Right lobe of liver (tissue), 6 donors: ENCODE measurements around the gene JMY. TPM values are rescaled to one million over a fixed set of nuclear protein-coding genes. Genes with fewer than 3 reads are reported as not detected.

Source experiments
- ATAC-seq, 4 donors: fragments of 200-7000 bp; cut with Tn5 transposase; one replicate each; pipeline ENCODE4 v1.9.1; 2020; ENCODE audit warnings: mild to moderate bottlenecking in 4 of 4, moderate library complexity in 4 of 4
- DNase-seq, 3 donors: peaks; one replicate each; pipeline ENCODE4 v3.0.0-alpha.2; 2020
- H3K27ac ChIP-seq, 3 donors: fragments of 200-600 bp; one replicate each; pipeline ENCODE4 v1.8.0; 2022
- H3K27me3 ChIP-seq, 2 donors: fragments of 200-600 bp; one replicate each; pipeline ENCODE4 v1.8.0; 2022
- H3K36me3 ChIP-seq, 4 donors: fragments of 200-600 bp; sonication (generic) in 1 of 4; one replicate each; pipeline versions ENCODE4 v1.5.1 to v1.8.0; 2017 to 2022; ENCODE audit warnings: control low read depth in 1 of 4
- H3K4me1 ChIP-seq, 4 donors: fragments of 200-600 bp; sonication (generic) in 1 of 4; one replicate each; pipeline versions ENCODE4 v1.5.1 to v1.8.0; 2017 to 2022; ENCODE audit warnings: control low read depth in 1 of 4
- H3K4me3 ChIP-seq, 3 donors: fragments of 200-600 bp; one replicate each; pipeline ENCODE4 v1.8.0; 2022
- H3K9me3 ChIP-seq, 4 donors: fragments of 200-600 bp; sonication (generic) in 1 of 4; one replicate each; pipeline versions ENCODE4 v1.5.1 to v1.8.0; 2017 to 2022; ENCODE audit warnings: control low read depth in 1 of 4
- POLR2A ChIP-seq: fragments of 450-650 bp; IDR thresholded peaks from one replicate; pipeline ENCODE4 v1.6.1; 2017; ENCODE audit warnings: antibody characterized with exemption, mild to moderate bottlenecking
- WGBS: methylation state at CpG from one replicate; pipeline ENCODE4 v1.1.6; 2018; ENCODE audit warnings: low coverage, low lambda C conversion rate; ENCODE audit not compliant: insufficient coverage; ENCODE audit errors: missing lambda C conversion rate; 5-methylcytosine and 5-hydroxymethylcytosine counted together
- intact Hi-C, 2 donors: fragments of 100-400 bp; cut with DNase I; formaldehyde crosslinking; loops; one replicate each; pipeline versions ENCODE4 v1.11.2 to v1.14.1; 2022
- total RNA-seq, 6 experiments: library from RNA; depleted of rRNA in 2 of 6; stranded (reverse); fragments of >200 nt in 2 of 6; fragmentation: NEBNext Ultra II Directional in 3 of 6; extraction: Animal tissue kit (Norgen Biotek cat#: 25700) in 3 of 6; gene quantifications; one replicate each; pipeline versions ENCODE4 v1.1.0 to v1.2.4, GENCODE V29; 2016 to 2023
- TF ChIP-seq, protein P1 (sequence below), 4 donors: fragments of 200-600 bp in 3 of 4; fragments of 450-650 bp in 1 of 4; IDR thresholded peaks; one replicate each; pipeline versions ENCODE4 v1.5.1 to v1.8.0; 2016 to 2022; ENCODE audit warnings: antibody characterized with exemption in 4 of 4, mild to moderate bottlenecking in 2 of 4
- donor health status: DM: no; HTN: yes; CAD: no.
- donor health status: DM: no; HTN: no; CAD: no.
- donor health status: DM: no; HTN: no; CAD: no.
- donor health status: DM: no; HTN: yes; CAD: no.
- donor health status: DM: no; HTN: yes; CAD: no.

Gene JMY
- total RNA-seq, 6 experiments from 2014 or later = 3.6 to 8.3 (median 6.8) TPM

DNA sequence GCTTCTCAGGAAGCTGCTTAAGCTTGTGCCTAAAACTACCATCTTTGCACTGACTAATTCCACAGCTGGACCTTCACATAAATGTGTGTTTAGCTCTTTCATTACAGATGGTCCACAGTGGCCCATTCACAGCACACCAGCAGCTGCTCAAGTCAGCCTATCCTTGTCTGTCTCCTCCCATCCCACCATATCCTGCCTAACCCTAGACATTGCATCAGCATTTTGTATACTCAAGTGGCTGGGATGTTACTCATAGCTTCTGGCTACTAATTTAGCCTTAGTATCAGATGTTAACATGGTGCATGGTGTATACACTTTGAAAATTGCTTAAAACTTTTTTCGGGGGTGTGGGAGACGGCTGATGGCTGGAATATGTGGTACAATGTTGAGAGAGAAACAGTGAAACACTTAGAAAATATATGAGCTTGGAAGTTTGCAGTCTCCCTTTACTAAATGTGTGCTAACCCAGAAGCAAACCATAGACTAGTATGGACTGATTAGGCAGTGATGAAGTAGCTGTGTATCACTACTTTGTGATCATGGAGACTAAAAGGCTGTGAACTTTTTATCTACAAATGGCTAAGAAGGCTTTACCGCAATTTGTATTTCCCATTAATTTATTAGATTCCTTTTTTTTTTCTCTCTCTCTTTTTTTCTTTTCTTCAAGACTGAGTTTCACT, 83.1 kb downstream of the JMY start:
- TF ChIP-seq, protein P1, sequence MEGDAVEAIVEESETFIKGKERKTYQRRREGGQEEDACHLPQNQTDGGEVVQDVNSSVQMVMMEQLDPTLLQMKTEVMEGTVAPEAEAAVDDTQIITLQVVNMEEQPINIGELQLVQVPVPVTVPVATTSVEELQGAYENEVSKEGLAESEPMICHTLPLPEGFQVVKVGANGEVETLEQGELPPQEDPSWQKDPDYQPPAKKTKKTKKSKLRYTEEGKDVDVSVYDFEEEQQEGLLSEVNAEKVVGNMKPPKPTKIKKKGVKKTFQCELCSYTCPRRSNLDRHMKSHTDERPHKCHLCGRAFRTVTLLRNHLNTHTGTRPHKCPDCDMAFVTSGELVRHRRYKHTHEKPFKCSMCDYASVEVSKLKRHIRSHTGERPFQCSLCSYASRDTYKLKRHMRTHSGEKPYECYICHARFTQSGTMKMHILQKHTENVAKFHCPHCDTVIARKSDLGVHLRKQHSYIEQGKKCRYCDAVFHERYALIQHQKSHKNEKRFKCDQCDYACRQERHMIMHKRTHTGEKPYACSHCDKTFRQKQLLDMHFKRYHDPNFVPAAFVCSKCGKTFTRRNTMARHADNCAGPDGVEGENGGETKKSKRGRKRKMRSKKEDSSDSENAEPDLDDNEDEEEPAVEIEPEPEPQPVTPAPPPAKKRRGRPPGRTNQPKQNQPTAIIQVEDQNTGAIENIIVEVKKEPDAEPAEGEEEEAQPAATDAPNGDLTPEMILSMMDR (IDR thresholded peaks at IDR 0.05) = no peak
- no peak for TF ChIP-seq POLR2A
- no peak for ATAC-seq
- 93% methylated on average over 3 of the region's 3 CpGs for WGBS
- H3K27ac ChIP-seq = no peak overlapping the region
- H3K27me3 ChIP-seq = no peaks in the 10 kb centered on the region
- H3K36me3 ChIP-seq = peaks cover 0 to 27% (median 2%) of the 10 kb centered on the region in 4 donors
- H3K9me3 ChIP-seq = no peaks in the 10 kb centered on the region
- intact Hi-C loops = no loop called here
- no peak overlapping the region for H3K4me3 ChIP-seq
- H3K4me1 ChIP-seq = no peaks in the 10 kb centered on the region
- DNase-seq = no peak

DNA sequence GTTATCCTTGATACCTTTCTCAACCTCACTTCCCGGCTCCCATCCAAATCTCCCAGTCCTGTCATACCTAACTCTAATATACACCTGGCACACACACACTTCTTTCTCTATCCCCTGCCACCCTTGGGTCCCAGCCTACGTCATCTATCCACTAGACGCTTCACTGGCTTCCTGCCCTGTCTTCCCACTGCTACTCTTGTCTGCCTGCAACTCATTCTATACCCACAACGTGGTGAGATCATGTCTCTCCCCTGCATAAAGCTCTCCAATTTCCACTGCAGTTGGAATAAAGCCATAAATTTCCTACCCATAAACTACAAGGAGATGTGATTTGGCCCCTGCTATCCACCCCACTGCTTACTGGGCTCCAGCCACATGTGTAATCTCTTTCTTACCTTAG, 93.5 kb downstream of the JMY start:
- Histone ChIP-seq H3K27me3 (no peaks in the 10 kb centered on the region), H3K36me3 (no peaks in the 10 kb centered on the region), H3K4me3 (no peak overlapping the region), H3K4me1 (no peaks in the 10 kb centered on the region), H3K9me3 (no peaks in the 10 kb centered on the region), H3K27ac (no peak overlapping the region)
- DNase-seq = no peak
- no peak for TF ChIP-seq POLR2A
- TF ChIP-seq, protein P1 (IDR thresholded peaks at IDR 0.05) = no peak
- no peak for ATAC-seq
- intact Hi-C loops = no loop called here
- 95% methylated on average over 4 of the region's 4 CpGs for WGBS

DNA sequence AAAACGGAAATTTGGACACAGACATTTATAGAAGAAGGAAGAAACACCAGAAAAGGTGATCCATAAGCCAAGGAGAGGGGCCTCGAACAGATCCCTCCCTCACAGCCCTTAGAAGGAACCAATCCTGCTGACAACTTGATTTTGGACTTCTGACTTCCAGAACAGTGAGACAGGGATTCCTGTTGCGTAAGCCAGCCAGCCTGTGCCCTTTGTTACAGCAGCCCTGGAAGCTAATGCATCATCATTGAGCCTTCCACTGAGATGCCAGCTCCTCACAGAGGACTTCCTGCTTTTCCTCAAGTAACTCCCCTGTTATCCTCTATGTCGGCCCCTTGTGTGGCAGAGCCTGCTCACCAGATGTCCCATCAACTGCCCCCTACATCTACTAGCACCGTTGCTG, 94.1 kb downstream of the JMY start:
- peak in 2 of 4 donors; percentile 37 to 44 for ATAC-seq

DNA sequence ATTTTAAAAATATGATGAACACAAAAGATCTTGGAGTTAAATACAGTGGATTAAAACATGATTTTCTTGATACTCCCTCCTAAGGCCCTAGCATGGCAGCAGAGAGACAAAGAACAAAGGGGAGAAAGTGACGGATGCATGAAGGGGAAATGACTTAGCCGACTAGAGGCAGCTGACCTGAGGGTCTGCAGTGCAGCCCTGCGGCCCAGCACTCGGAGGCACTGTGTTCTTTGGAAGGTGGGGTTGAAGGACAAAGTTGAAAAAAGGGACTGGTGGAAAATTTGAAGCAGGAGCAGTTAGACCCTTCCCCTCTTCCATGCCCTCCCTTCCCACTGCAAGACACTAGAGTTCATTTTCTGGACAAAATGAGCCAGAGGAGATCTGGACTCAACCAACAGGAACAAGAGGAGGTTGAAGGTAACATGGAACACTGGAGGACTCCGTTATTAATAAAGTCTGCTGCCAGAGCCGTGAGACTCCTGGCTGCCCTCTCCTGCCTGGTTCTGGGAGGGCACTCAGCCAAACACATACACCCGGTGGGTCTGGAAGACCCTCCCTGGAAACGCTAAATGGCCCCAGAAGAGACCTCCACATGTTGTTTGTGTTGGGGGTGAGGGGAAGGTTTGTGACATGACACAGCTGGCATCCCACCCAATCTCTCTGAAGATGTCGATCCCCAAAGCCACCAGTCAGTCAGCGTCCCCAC, 98.1 kb downstream of the JMY start:
- no peak for TF ChIP-seq POLR2A
- TF ChIP-seq, protein P1 (IDR thresholded peaks at IDR 0.05) = no peak
- Histone ChIP-seq H3K27ac (no peak overlapping the region), H3K4me1 (no peaks in the 10 kb centered on the region), H3K4me3 (no peak overlapping the region), H3K27me3 (no peaks in the 10 kb centered on the region), H3K36me3 (no peaks in the 10 kb centered on the region), H3K9me3 (no peaks in the 10 kb centered on the region)
- DNase-seq (no peak), ATAC-seq (no peak)
- intact Hi-C loops = no loop called here
- WGBS = 51% methylated on average over 6 of the region's 10 CpGs

More for the DNA sequence above, 94.1 kb downstream of the JMY start:
- Histone ChIP-seq H3K27ac (no peak overlapping the region), H3K4me1 (no peaks in the 10 kb centered on the region), H3K36me3 (no peaks in the 10 kb centered on the region), H3K27me3 (no peaks in the 10 kb centered on the region), H3K4me3 (no peak overlapping the region), H3K9me3 (no peaks in the 10 kb centered on the region)
- no peak for TF ChIP-seq POLR2A
- TF ChIP-seq, protein P1 (IDR thresholded peaks at IDR 0.05) = no peak
- intact Hi-C loops = no loop called here
- WGBS = 73% methylated on average over 4 of the region's 5 CpGs
- no peak for DNase-seq
